Measurements from ENCODE around the gene C15orf39.

The C15orf39 gene

DNA sequence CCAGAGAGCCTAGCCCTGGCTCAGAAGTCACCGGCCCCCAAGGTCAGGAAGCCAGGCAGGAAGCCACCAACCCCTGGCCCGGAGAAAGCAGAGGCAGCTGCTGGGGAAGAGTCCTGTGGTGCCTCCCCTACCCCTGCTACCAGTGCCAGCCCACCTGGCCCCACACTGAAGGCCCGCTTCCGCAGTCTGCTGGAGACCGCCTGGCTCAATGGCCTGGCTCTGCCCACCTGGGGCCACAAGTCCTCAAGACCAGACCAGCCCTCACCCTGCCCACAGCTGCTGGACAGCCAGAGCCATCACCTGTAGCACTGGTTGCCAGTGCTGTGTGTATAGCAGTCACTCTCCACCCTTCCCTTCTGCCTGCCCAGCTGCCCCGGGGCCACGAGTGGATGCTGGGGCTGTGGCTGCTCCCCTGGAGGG lies 9.1 kb downstream of the C15orf39 start:
- H3K4me3 ChIP-seq (ENCODE audit: low read depth, low read length) = no peak overlapping the region
- TF ChIP-seq, protein P1, sequence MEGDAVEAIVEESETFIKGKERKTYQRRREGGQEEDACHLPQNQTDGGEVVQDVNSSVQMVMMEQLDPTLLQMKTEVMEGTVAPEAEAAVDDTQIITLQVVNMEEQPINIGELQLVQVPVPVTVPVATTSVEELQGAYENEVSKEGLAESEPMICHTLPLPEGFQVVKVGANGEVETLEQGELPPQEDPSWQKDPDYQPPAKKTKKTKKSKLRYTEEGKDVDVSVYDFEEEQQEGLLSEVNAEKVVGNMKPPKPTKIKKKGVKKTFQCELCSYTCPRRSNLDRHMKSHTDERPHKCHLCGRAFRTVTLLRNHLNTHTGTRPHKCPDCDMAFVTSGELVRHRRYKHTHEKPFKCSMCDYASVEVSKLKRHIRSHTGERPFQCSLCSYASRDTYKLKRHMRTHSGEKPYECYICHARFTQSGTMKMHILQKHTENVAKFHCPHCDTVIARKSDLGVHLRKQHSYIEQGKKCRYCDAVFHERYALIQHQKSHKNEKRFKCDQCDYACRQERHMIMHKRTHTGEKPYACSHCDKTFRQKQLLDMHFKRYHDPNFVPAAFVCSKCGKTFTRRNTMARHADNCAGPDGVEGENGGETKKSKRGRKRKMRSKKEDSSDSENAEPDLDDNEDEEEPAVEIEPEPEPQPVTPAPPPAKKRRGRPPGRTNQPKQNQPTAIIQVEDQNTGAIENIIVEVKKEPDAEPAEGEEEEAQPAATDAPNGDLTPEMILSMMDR (IDR thresholded peaks at IDR 0.05; ENCODE audit: low read depth, low read length) = no peak
- H3K36me3 ChIP-seq = peaks cover 78% of the 10 kb centered on the region

DNA sequence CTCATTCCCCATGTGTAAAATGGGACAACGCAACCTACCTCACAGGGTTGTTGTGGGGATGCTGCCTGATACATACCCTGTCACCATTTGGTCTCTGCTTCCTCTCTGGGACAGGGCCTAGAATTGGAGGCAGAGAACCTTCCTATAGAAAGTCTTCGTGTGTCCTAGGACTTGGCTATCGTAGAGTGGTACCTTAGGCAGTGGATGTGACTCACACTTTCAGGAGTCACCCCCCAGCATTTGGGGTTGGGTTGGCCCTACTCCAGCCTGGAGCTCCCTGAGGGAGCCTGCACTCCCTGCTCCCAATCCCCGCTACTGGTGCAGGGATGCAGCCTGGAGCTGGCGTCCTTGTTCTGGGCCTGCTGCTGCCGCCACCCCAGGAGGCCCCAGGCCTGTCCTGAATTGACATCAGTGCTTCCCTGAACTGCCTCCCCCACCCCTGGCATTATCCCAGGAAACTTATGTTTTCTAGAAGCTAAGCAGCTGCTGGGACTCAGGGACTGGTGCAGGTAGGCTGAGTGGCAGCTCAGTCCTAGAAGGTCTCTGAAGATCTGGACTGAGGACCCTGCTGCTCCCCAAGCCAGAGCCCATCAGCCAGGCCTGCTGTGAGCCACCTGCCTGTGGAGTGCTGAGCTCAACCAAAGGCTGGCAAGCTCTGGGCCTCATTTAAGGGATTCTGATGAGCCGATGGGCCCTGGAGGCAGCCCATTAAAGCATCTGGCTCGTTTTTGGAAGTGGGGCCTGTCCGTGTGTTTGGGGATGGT lies 9.9 kb downstream of the C15orf39 start:
- peaks cover 71% of the 10 kb centered on the region for H3K36me3 ChIP-seq
- H3K9me3 ChIP-seq = no peaks in the 10 kb centered on the region
- DNase-seq = no peak

More for the DNA sequence above, 9.1 kb downstream of the C15orf39 start:
- Histone ChIP-seq H3K27me3 (no peaks in the 10 kb centered on the region), H3K4me1 (peaks cover 1% of the 10 kb centered on the region; the same call in 1 of the 2 replicates), H3K9me3 (no peaks in the 10 kb centered on the region)
- DNase-seq = no peak

DNA sequence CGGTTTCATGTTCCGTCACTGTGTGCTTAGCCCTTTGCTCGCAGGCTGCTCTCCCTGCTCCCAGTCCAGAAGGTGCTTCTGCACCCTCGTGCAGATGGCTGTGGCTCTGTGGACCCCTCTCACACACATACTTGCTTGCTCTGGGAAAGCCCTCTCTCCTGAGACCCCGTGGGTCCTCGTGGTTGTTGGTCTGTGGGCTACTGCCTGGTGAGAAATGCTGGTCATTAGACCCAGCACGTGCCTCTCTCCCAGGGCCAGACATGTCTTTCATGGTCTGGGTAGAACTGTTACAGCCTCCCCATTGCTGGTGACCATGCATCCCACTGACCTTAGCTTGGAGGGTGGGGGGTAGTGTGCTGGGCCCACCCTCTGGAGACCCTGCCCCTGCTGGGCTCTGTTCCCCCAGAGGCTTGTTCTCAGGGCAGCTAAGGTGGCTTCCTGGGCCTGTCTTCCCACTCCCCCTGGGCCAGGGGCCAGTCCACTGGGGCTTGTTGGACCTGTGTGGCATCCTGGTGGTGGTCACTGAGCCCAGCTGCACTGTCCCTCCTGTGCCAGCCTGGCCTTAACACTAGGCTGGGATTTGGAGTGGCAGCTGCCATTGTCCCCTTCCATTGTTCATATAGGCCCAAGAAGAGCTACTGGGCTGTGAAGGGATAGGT lies 10.6 kb downstream of the C15orf39 start:
- Histone ChIP-seq H3K36me3 (peaks cover 66% of the 10 kb centered on the region), H3K4me1 (peaks cover 10% of the 10 kb centered on the region), H3K27me3 (no peaks in the 10 kb centered on the region), H3K9me3 (no peaks in the 10 kb centered on the region), H3K4me3 (ENCODE audit: low read depth, low read length) (no peak overlapping the region)
- no peak for DNase-seq
- TF ChIP-seq, protein P1 (IDR thresholded peaks at IDR 0.05; ENCODE audit: low read depth, low read length) = no peak

More for the DNA sequence above, 9.9 kb downstream of the C15orf39 start:
- H3K27me3 ChIP-seq = no peaks in the 10 kb centered on the region
- peaks cover 7% of the 10 kb centered on the region for H3K4me1 ChIP-seq
- H3K4me3 ChIP-seq (ENCODE audit: low read depth, low read length) = no peak overlapping the region
- TF ChIP-seq, protein P1 (IDR thresholded peaks at IDR 0.05; ENCODE audit: low read depth, low read length) = no peak

DNA sequence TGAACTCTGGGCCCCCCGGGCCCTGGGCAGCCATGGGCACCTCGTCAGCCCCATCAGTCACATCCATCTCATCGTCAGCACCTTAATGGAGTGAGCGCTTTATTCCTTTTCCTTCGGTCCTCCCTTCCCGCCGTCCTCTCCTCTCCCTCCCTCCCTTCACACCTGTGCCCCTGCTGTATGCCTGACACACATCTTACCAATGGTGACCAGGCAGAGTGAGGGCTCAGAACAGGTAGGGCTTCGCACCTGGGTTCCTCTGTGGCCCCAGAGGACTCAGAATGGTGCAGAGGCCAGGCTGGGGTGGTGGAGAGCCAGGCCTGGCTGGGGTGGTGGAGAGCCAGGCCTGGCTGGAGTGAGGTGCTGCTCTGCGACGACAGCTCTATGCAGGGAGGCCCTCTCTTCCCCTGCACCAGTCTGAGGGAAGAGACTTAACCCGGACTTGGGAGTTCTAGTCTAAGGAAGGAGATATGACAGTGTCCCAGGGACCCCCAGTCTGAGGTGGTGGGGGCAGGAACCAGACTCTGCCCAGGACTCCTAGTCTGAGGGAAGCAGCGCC lies 11.6 kb downstream of the C15orf39 start:
- DNase-seq = no peak
- H3K27me3 ChIP-seq = no peaks in the 10 kb centered on the region
- peaks cover 56% of the 10 kb centered on the region for H3K36me3 ChIP-seq
- no peak overlapping the region for H3K4me3 ChIP-seq (ENCODE audit: low read depth, low read length)
- H3K9me3 ChIP-seq = no peaks in the 10 kb centered on the region
- TF ChIP-seq, protein P1 (IDR thresholded peaks at IDR 0.05; ENCODE audit: low read depth, low read length) = no peak
- H3K4me1 ChIP-seq = peaks cover 10% of the 10 kb centered on the region

DNA sequence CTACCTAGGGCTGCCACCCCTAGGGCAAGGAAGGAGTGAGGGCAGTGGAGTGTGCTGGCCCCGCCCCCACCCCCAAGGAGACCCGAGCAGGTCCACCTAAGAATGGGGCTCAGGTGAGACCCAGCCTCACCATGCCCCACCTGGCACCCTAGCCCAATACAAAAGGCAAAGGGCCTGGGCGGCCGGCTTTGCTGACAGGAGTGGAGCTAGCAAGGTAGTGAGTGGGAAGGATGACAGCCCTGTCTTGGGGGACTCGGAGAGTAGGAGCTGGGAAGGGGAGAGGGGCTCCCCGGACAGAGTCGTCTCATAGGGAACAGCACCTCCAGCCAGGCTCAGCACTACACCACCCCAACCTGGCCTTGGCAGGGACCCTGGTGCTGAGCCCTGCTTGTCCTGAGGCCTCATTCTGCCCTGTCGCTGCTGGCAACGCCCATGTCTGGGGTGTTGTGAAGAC lies 12.1 kb downstream of the C15orf39 start:
- H3K36me3 ChIP-seq = peaks cover 51% of the 10 kb centered on the region
- no peaks in the 10 kb centered on the region for H3K27me3 ChIP-seq
- H3K4me1 ChIP-seq = peaks cover 10% of the 10 kb centered on the region
- no peak overlapping the region for H3K4me3 ChIP-seq (ENCODE audit: low read depth, low read length)
- no peak for DNase-seq
- TF ChIP-seq, protein P1 (IDR thresholded peaks at IDR 0.05; ENCODE audit: low read depth, low read length) = no peak
- H3K9me3 ChIP-seq = no peaks in the 10 kb centered on the region
